Right renal pelvis (tissue), 4 donors: ENCODE data around the gene BUB1B. TPM values are rescaled to one million over a fixed set of nuclear protein-coding genes. Genes with fewer than 3 reads are reported as not detected.

Experiments used
- DNase-seq, 4 donors: peaks; one replicate each; pipeline ENCODE4 v3.0.0-alpha.2; 2013; ENCODE audit warnings: low read depth in 4 of 4, low spot score in 3 of 4, missing footprints in 1 of 4
- polyA plus RNA-seq, 4 donors: library from polyadenylated mRNA; unstranded; fragments of 120-200 nt; gene quantifications; one replicate each; pipeline ENCODE4 v1.2.1, GENCODE V29; 2013; ENCODE audit not compliant: insufficient read length in 4 of 4

Gene BUB1B
- polyA plus RNA-seq, 4 donors = 27.1 to 31.3 (median 29.6) TPM

- DNase-seq = no peak
Measured at GRCh38 chr15:40270246-40270995, 109.6 kb downstream of the BUB1B start.

Other genes with a start within 250 kb of the BUB1B start
- gene GPR176, start 240.8 kb upstream of the BUB1B start, polyA plus RNA-seq = 10 to 100 TPM; 14.2 to 17.7 (median 15.1) TPM
- 10 to 100 TPM; 49.6 to 67.6 (median 56.9) TPM for gene EIF2AK4, start 227.0 kb upstream of the BUB1B start, polyA plus RNA-seq
- 100 to 1,000 TPM; 571 to 622 (median 600) TPM for gene SRP14, start 121.9 kb upstream of the BUB1B start, polyA plus RNA-seq
- 10 to 100 TPM; 39.0 to 43.6 (median 42.2) TPM for gene BMF, start 52.2 kb upstream of the BUB1B start, polyA plus RNA-seq
- 1 to 10 TPM; 6.3 to 6.7 (median 6.6) TPM for gene PAK6, start 78.0 kb downstream of the BUB1B start, polyA plus RNA-seq
- under 1 TPM in 1 of 4 donors, not detected in 3; 0.26 TPM for gene ANKRD63, start 122.0 kb downstream of the BUB1B start, polyA plus RNA-seq
- 10 to 100 TPM in 2 of 4 donors, 1 to 10 TPM in 2; 7.9 to 12.3 (median 10.3) TPM for gene PLCB2, start 146.9 kb downstream of the BUB1B start, polyA plus RNA-seq
- gene INAFM2, start 162.6 kb downstream of the BUB1B start, polyA plus RNA-seq = 10 to 100 TPM; 20.1 to 23.2 (median 20.6) TPM
- gene CCDC9B, start 179.9 kb downstream of the BUB1B start, polyA plus RNA-seq = 10 to 100 TPM in 1 of 4 donors, 1 to 10 TPM in 3; 3.9 to 10.8 (median 7.6) TPM
- gene PHGR1, start 190.0 kb downstream of the BUB1B start, polyA plus RNA-seq = not detected
- 1 to 10 TPM in 1 of 4 donors, under 1 TPM in 3; 0.18 to 1.3 (median 0.62) TPM for gene DISP2, start 197.2 kb downstream of the BUB1B start, polyA plus RNA-seq
- gene KNSTRN, start 221.7 kb downstream of the BUB1B start, polyA plus RNA-seq = 10 to 100 TPM; 29.5 to 34.7 (median 31.0) TPM
- gene IVD, start 244.7 kb downstream of the BUB1B start, polyA plus RNA-seq = 10 to 100 TPM; 63.3 to 79.3 (median 72.3) TPM